Natural killer cell (primary cell): ENCODE results near the gene SLC18A3. TPM values are rescaled to one million over a fixed set of nuclear protein-coding genes. Genes with fewer than 3 reads are reported as not detected.

ENCODE experiments used
- ATAC-seq, 3 donors: fragments of 150-1000 bp in 2 of 3; fragments of 200-7000 bp in 1 of 3; cut with Tn5 transposase; 1 replicate in 1 of 3; 2 replicates in 2 of 3; pipeline ENCODE4 v1.10.0; 2021; ENCODE audit warnings: mild to moderate bottlenecking in 2 of 3, moderate library complexity in 2 of 3
- DNase-seq, 2 donors: peaks; one replicate each; pipeline versions ENCODE4 v3.0.0 to v3.0.0-alpha.2; 2013 to 2021; ENCODE audit warnings: mixed read lengths in 1 of 2
- H3K27ac ChIP-seq: one replicate; pipeline ENCODE4 v1.5.1; 2013; ENCODE audit warnings: mild to moderate bottlenecking, low read length
- H3K27me3 ChIP-seq: one replicate; pipeline ENCODE4 v1.6.1; 2013; ENCODE audit warnings: low read length; ENCODE audit not compliant: control insufficient read depth, insufficient read depth
- H3K36me3 ChIP-seq: one replicate; pipeline ENCODE4 v1.6.1; 2013; ENCODE audit warnings: low read length; ENCODE audit not compliant: control insufficient read depth, insufficient read depth
- H3K4me1 ChIP-seq: one replicate; pipeline ENCODE4 v1.6.1; 2013; ENCODE audit warnings: low read length; ENCODE audit not compliant: control insufficient read depth, insufficient read depth
- H3K4me3 ChIP-seq: one replicate; pipeline ENCODE4 v1.5.1; 2013; ENCODE audit warnings: low read length
- H3K9me3 ChIP-seq: one replicate; pipeline ENCODE4 v1.6.1; 2013; ENCODE audit warnings: low read length; ENCODE audit not compliant: control insufficient read depth, insufficient read depth
- H3K27ac Mint-ChIP-seq, 2 donors: one replicate each; pipeline ENCODE4 v1.8.0; 2022; ENCODE audit warnings: mild to moderate bottlenecking in 2 of 2, mixed read lengths in 2 of 2, moderate library complexity in 1 of 2
- H3K27me3 Mint-ChIP-seq, 2 donors: one replicate each; pipeline ENCODE4 v1.8.0; 2022; ENCODE audit warnings: low read depth in 2 of 2, mixed read lengths in 2 of 2
- H3K36me3 Mint-ChIP-seq: one replicate; pipeline ENCODE4 v1.8.0; 2022; ENCODE audit warnings: mixed read lengths
- H3K4me1 Mint-ChIP-seq, 2 donors: one replicate each; pipeline ENCODE4 v1.8.0; 2022; ENCODE audit warnings: mixed read lengths in 2 of 2
- H3K4me3 Mint-ChIP-seq: one replicate; pipeline ENCODE4 v1.8.0; 2022; ENCODE audit warnings: mild to moderate bottlenecking, moderate library complexity, mixed read lengths
- H3K9me3 Mint-ChIP-seq, 2 donors: one replicate each; pipeline ENCODE4 v1.8.0; 2022; ENCODE audit warnings: mixed read lengths in 2 of 2
- WGBS: methylation state at CpG from one replicate; pipeline ENCODE4 v1.1.7; 2013; ENCODE audit warnings: missing lambda C conversion rate; ENCODE audit not compliant: insufficient coverage; 5-methylcytosine and 5-hydroxymethylcytosine counted together
- intact Hi-C: fragments of 100-400 bp; cut with micrococcal nuclease; formaldehyde crosslinking; loops from one replicate; pipeline ENCODE4 v1.14.2; 2022
- total RNA-seq, 4 donors: library from RNA; stranded (reverse); fragments of 120-200 nt in 1 of 4; gene quantifications; one replicate each; pipeline versions ENCODE4 v1.2.3 to v1.2.4, GENCODE V29; 2013 to 2022
- TF ChIP-seq, protein P1 (sequence below): fragments of 200-600 bp; IDR thresholded peaks from one replicate; pipeline ENCODE4 v1.8.0; 2022; ENCODE audit warnings: antibody characterized with exemption

SLC18A3 gene
- total RNA-seq, 3 donors from 2014 or later (not counting 1 experiment from before 2014, with no cell fraction given), result not detected

DNA sequence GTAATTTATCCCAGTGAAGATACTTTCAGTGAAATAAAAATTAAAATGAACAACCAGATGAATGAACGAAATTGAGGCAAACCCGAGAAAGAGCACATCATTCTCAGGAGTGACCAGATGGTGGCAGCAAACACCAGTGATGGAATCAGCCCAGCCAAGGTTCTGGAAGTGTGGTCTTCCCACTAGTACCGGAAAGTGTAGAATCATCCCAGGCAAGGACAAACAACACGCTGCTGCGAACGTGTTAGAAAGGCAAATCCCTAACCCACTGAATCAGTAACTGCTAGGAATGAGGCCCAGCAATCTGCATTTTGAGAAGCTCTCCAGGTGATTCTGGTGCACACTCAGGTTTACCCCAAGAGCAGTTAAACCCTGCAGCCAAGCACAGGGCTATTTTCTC, 15.5 kb upstream of the SLC18A3 start:
- Mint-ChIP-seq H3K36me3 (no peaks in the 10 kb centered on the region), H3K27me3 (peaks cover 28 to 37% of the 10 kb centered on the region in 2 donors), H3K27ac (no peak overlapping the region), H3K4me3 (no peak overlapping the region), H3K4me1 (peaks cover 5 to 6% of the 10 kb centered on the region in 2 donors), H3K9me3 (no peaks in the 10 kb centered on the region)
- TF ChIP-seq, protein P1, sequence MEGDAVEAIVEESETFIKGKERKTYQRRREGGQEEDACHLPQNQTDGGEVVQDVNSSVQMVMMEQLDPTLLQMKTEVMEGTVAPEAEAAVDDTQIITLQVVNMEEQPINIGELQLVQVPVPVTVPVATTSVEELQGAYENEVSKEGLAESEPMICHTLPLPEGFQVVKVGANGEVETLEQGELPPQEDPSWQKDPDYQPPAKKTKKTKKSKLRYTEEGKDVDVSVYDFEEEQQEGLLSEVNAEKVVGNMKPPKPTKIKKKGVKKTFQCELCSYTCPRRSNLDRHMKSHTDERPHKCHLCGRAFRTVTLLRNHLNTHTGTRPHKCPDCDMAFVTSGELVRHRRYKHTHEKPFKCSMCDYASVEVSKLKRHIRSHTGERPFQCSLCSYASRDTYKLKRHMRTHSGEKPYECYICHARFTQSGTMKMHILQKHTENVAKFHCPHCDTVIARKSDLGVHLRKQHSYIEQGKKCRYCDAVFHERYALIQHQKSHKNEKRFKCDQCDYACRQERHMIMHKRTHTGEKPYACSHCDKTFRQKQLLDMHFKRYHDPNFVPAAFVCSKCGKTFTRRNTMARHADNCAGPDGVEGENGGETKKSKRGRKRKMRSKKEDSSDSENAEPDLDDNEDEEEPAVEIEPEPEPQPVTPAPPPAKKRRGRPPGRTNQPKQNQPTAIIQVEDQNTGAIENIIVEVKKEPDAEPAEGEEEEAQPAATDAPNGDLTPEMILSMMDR, result peak; percentile 67
- intact Hi-C loops, result loop anchor here (5.0 kb wide), 2 partner anchors 628 to 683 kb away; no protein-coding TSS in a partner anchor
- Histone ChIP-seq H3K36me3 (no peaks in the 10 kb centered on the region), H3K4me3 (no peak overlapping the region), H3K27me3 (peaks cover 3% of the 10 kb centered on the region), H3K9me3 (no peaks in the 10 kb centered on the region), H3K27ac (no peak overlapping the region), H3K4me1 (no peaks in the 10 kb centered on the region)
- peak in 1 of 2 donors; percentile 53 for DNase-seq
- 3% methylated on average over 6 of the region's 6 CpGs for WGBS
- peak in 1 of 3 donors; percentile 54 for ATAC-seq

DNA sequence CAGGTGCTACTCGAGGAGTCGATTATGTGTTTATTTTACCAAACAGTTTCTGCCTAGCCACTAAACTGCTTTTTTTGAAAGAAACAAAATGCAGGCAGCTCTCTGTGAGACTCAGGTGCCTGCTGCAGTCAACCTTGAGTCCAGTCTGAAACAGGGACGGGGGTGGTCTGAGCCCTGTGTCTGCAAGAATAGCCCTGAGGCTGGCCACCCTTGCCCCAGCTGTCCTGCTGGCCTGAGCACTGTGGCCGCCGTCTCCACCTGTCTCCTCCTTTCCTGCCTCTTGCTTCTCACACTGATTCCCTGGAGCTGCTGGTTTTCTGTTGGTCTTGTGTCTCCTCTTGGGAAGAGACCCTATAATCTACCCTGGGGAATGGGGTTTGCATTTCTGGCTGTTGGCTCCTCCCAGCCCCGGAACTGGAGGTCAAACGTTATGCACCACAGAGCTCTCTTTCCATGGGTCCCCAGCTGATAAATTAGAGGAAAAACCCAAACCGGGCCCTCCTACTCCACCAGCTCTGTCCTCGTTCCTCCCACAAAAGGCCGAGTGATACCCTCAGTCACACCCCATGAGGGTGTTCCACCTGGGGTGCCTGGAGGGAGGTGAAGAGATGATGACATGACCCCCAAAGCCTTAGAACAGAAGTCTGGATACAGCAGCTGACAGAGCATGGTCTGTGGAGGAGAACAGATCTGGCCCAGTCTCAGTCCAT, 15.0 kb upstream of the SLC18A3 start:
- Mint-ChIP-seq H3K27me3 (peaks cover 28 to 37% of the 10 kb centered on the region in 2 donors), H3K4me3 (no peak overlapping the region), H3K27ac (no peak overlapping the region), H3K9me3 (no peaks in the 10 kb centered on the region), H3K4me1 (peaks cover 5 to 6% of the 10 kb centered on the region in 2 donors), H3K36me3 (no peaks in the 10 kb centered on the region)
- no peaks in the 10 kb centered on the region for H3K36me3 ChIP-seq
- TF ChIP-seq, protein P1, result no peak
- intact Hi-C loops, result no loop called here
- H3K4me1 ChIP-seq, result no peaks in the 10 kb centered on the region
- ATAC-seq (no peak), DNase-seq (no peak)
- H3K9me3 ChIP-seq, result no peaks in the 10 kb centered on the region
- no peak overlapping the region for H3K27ac ChIP-seq
- H3K27me3 ChIP-seq, result peaks cover 3% of the 10 kb centered on the region
- WGBS, result 69% methylated on average over 10 of the region's 10 CpGs
- no peak overlapping the region for H3K4me3 ChIP-seq

DNA sequence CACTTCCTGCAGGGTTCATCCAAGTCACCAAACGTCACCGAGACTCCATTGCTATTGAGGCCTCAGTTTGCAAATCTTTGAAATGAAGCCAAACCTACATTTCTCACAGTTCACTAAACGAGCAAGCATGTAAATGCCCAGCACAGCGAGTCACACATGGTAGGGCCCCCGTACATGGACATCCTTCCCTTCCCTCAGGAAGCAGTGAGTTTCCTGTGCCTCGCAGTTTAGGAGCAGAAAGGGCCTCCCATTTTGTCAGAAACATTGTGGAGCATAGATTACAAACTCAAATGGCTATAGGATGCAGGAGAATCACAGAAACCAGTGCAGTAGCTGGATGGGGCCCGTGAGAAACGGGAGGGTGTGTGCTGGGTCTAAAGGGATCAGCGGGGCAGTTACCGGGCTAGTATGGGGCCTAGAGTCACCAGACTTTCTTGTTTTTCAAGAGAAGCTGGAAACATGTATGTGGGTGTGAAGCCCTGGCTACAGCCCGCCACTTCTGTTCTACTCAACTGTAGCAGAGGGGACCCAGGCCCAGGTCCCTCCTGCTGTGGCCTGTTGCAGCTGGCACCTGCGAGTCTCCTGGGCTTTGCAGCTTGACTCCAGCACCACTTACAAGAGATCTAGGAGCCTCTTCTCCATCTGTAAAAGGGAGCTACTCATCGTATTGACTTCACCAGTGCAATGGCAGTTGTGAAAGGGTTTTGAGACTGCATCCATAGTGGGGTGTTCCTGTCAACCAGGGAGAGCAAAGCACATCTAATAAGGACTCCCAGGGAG, 14.2 kb upstream of the SLC18A3 start:
- H3K27me3 ChIP-seq, result peaks cover 3% of the 10 kb centered on the region
- no peak for ATAC-seq
- no peaks in the 10 kb centered on the region for H3K36me3 ChIP-seq
- 58% methylated on average over 13 of the region's 13 CpGs for WGBS
- no peaks in the 10 kb centered on the region for H3K9me3 Mint-ChIP-seq
- H3K27me3 Mint-ChIP-seq, result peaks cover 31 to 37% of the 10 kb centered on the region in 2 donors
- DNase-seq, result no peak
- no peaks in the 10 kb centered on the region for H3K4me1 ChIP-seq
- H3K36me3 Mint-ChIP-seq, result no peaks in the 10 kb centered on the region
- H3K4me1 Mint-ChIP-seq, result peaks cover 5 to 6% of the 10 kb centered on the region in 2 donors
- H3K27ac Mint-ChIP-seq, result no peak overlapping the region
- no peak overlapping the region for H3K4me3 ChIP-seq
- intact Hi-C loops, result no loop called here
- no peaks in the 10 kb centered on the region for H3K9me3 ChIP-seq
- TF ChIP-seq, protein P1, result no peak
- H3K27ac ChIP-seq, result no peak overlapping the region
- no peak overlapping the region for H3K4me3 Mint-ChIP-seq
